GM21529 (cell line): ENCODE results near the gene C1R.
"Not testable (repeated sequence)": the region's sequence is repeated elsewhere in the genome, so short reads cannot be mapped to it uniquely, and the experiment has no call there.

Experiments used
- ATAC-seq: cut with Tn5 transposase; IDR thresholded peaks from one replicate; pipeline ENCODE4 v1.9.1; 2021; ENCODE audit not compliant: unreplicated experiment

Gene C1R

GRCh38 chr12:7121324-7121723 is 29.1 kb upstream of the C1R start:
- no peak for ATAC-seq

DNA sequence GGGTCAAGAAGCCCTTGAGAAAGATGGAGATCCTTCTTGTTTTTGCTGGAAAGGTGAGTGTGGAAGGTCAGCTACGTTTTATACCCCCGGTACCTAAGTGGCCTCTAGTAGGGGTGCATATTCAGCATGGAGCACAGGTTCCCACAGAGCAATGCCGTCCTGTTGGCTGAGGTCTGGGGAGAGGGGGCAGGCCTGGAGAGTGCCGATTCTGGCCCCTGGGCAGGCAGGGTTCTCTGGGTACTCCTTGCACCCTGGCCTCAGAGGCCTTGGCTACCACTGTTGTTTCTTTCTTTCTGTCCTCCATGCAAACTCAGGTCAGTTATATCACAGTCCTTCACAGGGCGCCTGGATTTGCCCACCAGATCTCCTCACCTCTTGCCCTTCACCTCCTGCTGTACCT is 27.9 kb upstream of the C1R start:
- no peak for ATAC-seq

- no peak for ATAC-seq
Observed at GRCh38 chr12:7118881-7119280, 26.6 kb upstream of the C1R start.

DNA sequence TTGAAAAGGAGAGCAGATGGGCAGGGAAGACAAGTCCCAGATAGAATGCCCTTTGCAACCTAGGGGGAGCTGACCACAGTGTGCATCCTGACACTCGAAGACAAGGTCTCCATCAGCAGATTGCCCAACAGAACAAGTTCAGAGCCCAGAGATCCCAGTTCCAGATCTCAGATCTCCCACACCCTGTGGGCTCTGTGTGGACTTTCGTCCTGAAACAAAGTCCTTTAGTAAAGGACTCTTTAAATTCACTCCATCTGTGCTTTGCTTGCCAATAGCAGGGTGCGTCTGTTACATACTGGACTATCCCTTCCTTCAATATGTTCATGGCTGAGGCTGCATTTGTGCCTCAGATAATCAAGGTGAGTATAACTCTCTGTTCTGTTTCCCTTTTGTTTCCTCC is 25.4 kb upstream of the C1R start:
- ATAC-seq: no peak

- no peak for ATAC-seq
Observed at GRCh38 chr12:7116916-7117315, 24.7 kb upstream of the C1R start.

DNA sequence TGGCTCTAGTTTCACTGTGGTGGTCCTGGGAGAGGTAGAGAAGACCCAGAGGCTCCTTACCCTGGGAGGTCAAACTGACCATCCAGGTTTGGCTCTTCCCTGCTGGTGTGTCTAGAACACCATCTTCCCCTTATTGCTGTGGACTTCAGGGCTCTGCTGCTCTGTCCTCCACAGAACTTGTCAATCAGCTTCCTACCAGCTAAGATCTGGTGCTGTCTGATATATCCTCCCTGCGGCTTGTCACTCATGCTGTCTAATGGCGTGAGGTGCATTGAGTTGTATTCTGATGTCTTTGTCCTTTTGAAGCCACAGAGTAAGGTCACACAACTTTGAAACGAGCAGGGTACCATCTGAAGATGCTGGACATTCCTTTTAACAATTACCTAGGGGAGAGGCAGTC is 24.0 kb upstream of the C1R start:
- no peak for ATAC-seq

DNA sequence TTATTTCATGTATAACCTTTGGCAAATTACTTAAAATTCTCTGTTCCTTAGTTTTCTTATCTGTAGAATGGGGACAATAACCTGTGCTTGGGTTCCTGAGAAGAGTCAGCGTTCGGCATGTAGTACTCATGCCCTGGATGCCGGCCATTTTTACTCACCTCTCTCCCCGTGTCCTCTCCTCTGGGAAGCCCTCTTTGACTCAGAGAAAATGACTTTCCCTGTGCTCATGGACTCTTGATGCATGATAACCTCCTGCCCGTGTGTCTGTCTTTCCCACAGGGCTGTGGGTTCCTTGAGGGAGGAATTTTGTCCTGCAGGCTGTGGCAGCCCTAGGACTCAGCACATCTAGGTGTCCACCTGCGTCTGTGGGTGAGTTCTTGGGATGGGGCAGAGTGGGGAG is 22.6 kb upstream of the C1R start:
- ATAC-seq: no peak

GRCh38 chr12:7114008-7114407 is 21.8 kb upstream of the C1R start:
- ATAC-seq: no peak

GRCh38 chr12:7113389-7113871 is 21.2 kb upstream of the C1R start:
- ATAC-seq: no peak

DNA sequence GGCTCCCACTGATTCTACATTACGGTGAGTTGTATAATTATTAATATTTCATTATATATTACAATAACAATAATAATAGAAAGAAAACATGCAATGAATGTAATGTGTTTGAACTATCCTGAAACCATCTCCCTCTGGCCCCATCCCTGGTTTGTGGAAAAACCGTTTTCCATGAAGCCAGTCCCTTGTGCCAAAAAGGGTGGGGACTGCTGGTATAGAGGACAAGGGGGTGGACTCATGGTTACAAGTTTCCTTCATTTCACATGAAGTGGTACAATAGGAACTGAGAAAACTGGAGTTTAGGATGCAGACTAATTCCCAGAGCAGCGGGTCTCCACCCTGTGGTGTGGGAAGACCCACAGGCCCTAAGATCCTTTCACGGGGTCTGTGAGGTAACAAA is 19.8 kb upstream of the C1R start:
- no peak for ATAC-seq

DNA sequence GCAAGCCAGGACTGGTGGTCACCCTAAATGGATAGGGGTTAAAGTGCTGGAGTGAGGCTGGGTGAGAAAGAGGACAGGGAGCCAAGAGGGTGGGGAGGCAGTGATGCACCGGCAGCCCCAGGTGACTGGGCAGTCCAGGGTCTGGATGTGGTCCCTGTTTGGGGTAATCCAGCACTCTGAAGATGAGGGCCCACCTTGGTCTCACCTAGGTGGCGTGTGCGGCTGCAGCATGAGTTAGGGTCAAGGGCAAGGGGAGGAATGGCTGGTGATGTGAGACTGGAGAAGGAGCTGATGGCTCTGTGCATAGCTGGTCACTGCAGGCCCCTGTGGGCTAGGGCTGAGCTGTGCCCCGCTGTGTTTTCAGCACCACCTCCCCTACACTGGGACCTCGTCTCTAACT is 18.4 kb upstream of the C1R start:
- ATAC-seq: no peak

- no peak for ATAC-seq
Observed at GRCh38 chr12:7109572-7109920, 17.3 kb upstream of the C1R start.

DNA sequence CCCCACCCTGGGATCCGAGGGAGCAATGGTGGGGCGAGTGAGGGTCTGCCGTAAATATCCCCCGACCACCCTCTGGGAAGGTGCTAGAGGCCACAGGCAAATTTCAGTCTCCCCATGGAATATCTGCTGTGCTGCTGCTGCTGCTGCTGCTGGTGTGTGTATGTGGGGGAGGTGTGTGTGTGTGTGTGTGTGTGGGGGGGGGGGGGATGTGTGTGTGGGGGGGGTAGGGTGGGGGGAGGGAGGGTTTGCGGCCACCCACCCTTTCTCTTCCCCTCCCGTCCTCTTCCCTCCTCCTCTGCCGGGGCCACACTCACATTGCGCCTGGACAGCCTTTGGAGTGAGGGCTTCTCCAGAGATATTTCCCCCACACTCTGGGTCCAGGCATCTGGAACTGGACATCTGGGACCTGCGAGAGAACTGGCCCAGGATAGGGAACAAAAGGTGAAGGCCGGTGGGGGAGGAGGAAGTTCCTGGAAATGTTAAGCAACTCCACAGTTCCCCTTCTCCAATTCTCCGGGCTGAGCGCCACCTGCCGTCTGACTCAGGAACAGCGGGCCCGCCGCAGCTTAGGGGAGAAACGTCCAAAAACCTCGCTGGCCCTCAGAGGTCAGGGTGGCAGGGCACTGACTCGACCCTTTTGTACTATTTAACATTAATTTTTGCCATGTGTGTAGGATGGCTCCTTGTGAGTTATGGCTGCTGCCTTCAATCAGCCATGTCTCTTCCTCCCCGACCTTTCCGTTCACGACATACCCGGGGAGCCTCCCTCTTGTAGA is 16.7 kb upstream of the C1R start, which contains the start of gene C1RL:
Gene C1RL (minus strand): TSS at position 419 of the 776 bp plus-strand sequence. CDS start 34 bp downstream, at position 385.
- ATAC-seq: peak; percentile 53

DNA sequence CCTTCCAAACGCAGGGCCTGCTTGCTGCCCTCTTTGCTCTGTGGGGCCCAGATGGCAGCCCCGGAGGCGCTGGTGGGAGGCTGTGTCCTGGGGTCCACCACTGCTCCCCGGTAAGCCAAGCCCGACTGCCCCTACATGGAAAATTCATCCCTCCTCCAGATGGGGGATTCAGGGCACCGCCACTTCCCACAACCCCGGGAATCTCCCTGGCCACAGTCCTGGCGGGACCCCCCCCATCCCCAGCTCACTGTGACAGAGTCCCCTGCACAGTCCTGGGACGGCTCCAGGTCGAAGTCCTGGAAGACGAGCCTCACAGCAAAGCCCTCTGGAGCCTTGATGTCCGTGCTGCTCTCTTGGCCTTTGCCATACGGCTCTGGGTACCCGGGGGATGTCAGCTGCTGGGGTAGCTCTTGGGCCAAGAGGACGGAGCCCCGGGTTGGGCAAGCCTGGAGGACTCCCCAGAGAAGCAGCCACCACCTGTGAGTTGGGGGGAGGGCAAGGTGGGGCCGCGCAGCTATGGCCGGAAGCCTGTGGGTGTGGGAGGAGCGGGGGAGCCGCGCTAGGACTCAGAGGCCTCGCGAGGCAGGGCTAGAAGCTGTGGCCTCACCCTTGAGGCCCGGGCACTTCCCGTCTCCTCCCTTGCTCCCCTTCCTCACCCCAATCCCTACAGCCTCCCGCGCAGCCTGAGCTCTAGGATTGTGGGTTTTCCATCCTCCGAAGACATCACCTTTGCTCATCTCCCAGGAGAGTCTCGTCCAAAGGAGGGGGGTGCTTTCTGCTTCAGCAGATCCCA is 16.0 kb upstream of the C1R start:
- peak; percentile 83 for ATAC-seq

- no peak for ATAC-seq
Observed at GRCh38 chr12:7107636-7108002, 15.4 kb upstream of the C1R start.

GRCh38 chr12:7107181-7107580 is 14.9 kb upstream of the C1R start:
- ATAC-seq: not testable (repeated sequence)

GRCh38 chr12:7106082-7106481 is 13.8 kb upstream of the C1R start:
- no peak for ATAC-seq

GRCh38 chr12:7103837-7104584 is 11.8 kb upstream of the C1R start:
- ATAC-seq: no peak

- no peak for ATAC-seq
Observed at GRCh38 chr12:7102582-7102981, 10.3 kb upstream of the C1R start.

- ATAC-seq: no peak
Observed at GRCh38 chr12:7101694-7102131, 9.5 kb upstream of the C1R start.

- no peak for ATAC-seq
Observed at GRCh38 chr12:7101047-7101693, 8.9 kb upstream of the C1R start.
